ENCODE measurements around the gene DCAKD. TPM values are rescaled to one million over a fixed set of nuclear protein-coding genes. Genes with fewer than 3 reads are reported as not detected.

Gene DCAKD
- total RNA-seq, 1 experiment from 2014 or later: 31.9 TPM

GRCh38 chr17:45077643-45078042, 26.2 kb upstream of the DCAKD start:
- Histone ChIP-seq H3K27ac (ENCODE audit: low read depth, low read length) (no peak overlapping the region), H2AFZ (ENCODE audit: low read depth, low read length, poor library complexity, severe bottlenecking) (no peak overlapping the region), H3K4me1 (ENCODE audit: control insufficient read depth in 1 of 2, insufficient read depth in 2 of 2, low read length in 2 of 2) (peaks cover 0 to 13% of the 10 kb centered on the region in 2 experiments; a peak in 3 of 4 replicates), H3K9me3 (ENCODE audit: control insufficient read depth in 1 of 2, insufficient read depth in 1 of 2, low read depth in 1 of 2, low read length in 2 of 2) (no peaks in the 10 kb centered on the region), H3K4me2 (ENCODE audit: low read length) (no peak overlapping the region), H3K9ac (ENCODE audit: low read length) (no peak overlapping the region), H4K20me1 (ENCODE audit: insufficient read depth) (no peaks in the 10 kb centered on the region; the same call in 1 of the 2 replicates), H3K4me3 (replicated peaks in 1 of 2; ENCODE audit: low read depth in 1 of 2, low read length in 2 of 2) (no peak overlapping the region), H3K36me3 (ENCODE audit: control insufficient read depth in 1 of 2, insufficient read depth in 2 of 2, low read length in 2 of 2) (peaks cover 4 to 26% of the 10 kb centered on the region in 2 experiments; a peak in 2 of 4 replicates), H3K27me3 (ENCODE audit: insufficient read depth, low read length) (no peaks in the 10 kb centered on the region), H3K9me2 (ENCODE audit: insufficient read depth) (no peaks in the 10 kb centered on the region), H3K79me2 (ENCODE audit: insufficient read depth, low read length) (peaks cover 88% of the 10 kb centered on the region)
- no peak for TF ChIP-seq TCF7L2 (IDR thresholded peaks at IDR 0.05; ENCODE audit: borderline replicate concordance, extremely low read depth, insufficient read depth, insufficient read length)
- no TSS peak for BruUV-seq (replicated peaks)
- CTCF ChIA-PET: no interaction called here
- POLR2A ChIA-PET: no interaction called here
- ATAC-seq (no peak), DNase-seq (ENCODE audit: low read depth, low spot score) (no peak)
- RAD21 ChIA-PET (ENCODE audit: low non-redundant PET in 1 of 2, low total read pairs in 2 of 2, uncharacterized antibody in 2 of 2, unreplicated experiment in 2 of 2): no interaction called here
- intact Hi-C loops (cut with micrococcal nuclease): no loop called here

GRCh38 chr17:45073414-45074070, 22.1 kb upstream of the DCAKD start:
- intact Hi-C loops (cut with micrococcal nuclease): no loop called here
- CTCF ChIA-PET: no interaction called here
- TF ChIP-seq YY1 (IDR thresholded peaks at IDR 0.05; ENCODE audit: extremely low read depth, insufficient replicate concordance, low read depth, low read length) (no peak), EGR1 (IDR thresholded peaks at IDR 0.05; ENCODE audit: low read depth) (no peak), CTCF (IDR thresholded peaks at IDR 0.05 in 2 of 3, conservative IDR thresholded peaks at IDR 0.05 in 1 of 3; ENCODE audit: borderline replicate concordance in 1 of 3, insufficient read depth in 1 of 3, low read depth in 2 of 3, low read length in 2 of 3) (no peak), FOSL1 (IDR thresholded peaks at IDR 0.05; ENCODE audit: low read depth) (no peak), JUND (IDR thresholded peaks at IDR 0.05) (no peak), SP1 (IDR thresholded peaks at IDR 0.05; ENCODE audit: low read depth) (no peak), POLR2A (IDR thresholded peaks at IDR 0.05; ENCODE audit: borderline replicate concordance, extremely low read depth, insufficient read depth, insufficient read length) (no peak), ATF3 (IDR thresholded peaks at IDR 0.05) (no peak), ZNF274 (IDR thresholded peaks at IDR 0.05; ENCODE audit: low read depth, low read length) (no peak), CBX3 (IDR thresholded peaks at IDR 0.05; ENCODE audit: low read depth) (no peak), CEBPB (IDR thresholded peaks at IDR 0.05; ENCODE audit: low read depth) (no peak), ZFX (IDR thresholded peaks at IDR 0.05) (no peak), POLR2AphosphoS5 (IDR thresholded peaks at IDR 0.05; ENCODE audit: low read depth, low read length) (no peak), EZH2 (IDR thresholded peaks at IDR 0.05) (no peak), ELF1 (IDR thresholded peaks at IDR 0.05; ENCODE audit: borderline replicate concordance, low read depth) (no peak), SRF (IDR thresholded peaks at IDR 0.05; ENCODE audit: low read depth) (no peak)

More at GRCh38 chr17:45073414-45074070, 22.1 kb upstream of the DCAKD start:
- Histone ChIP-seq H2AFZ (ENCODE audit: low read depth, low read length, poor library complexity, severe bottlenecking) (no peak overlapping the region), H3K4me2 (ENCODE audit: low read length) (no peak overlapping the region), H3K27ac (ENCODE audit: low read depth, low read length) (no peak overlapping the region), H3K9me2 (ENCODE audit: insufficient read depth) (no peaks in the 10 kb centered on the region), H3K4me1 (ENCODE audit: control insufficient read depth in 1 of 2, insufficient read depth in 2 of 2, low read length in 2 of 2) (peaks cover 0 to 13% of the 10 kb centered on the region in 2 experiments; a peak in 3 of 4 replicates), H3K27me3 (ENCODE audit: insufficient read depth, low read length) (no peaks in the 10 kb centered on the region), H3K36me3 (ENCODE audit: control insufficient read depth in 1 of 2, insufficient read depth in 2 of 2, low read length in 2 of 2) (peaks cover 6 to 17% of the 10 kb centered on the region in 2 experiments; a peak in 2 of 4 replicates), H3K9me3 (ENCODE audit: control insufficient read depth in 1 of 2, insufficient read depth in 1 of 2, low read depth in 1 of 2, low read length in 2 of 2) (no peaks in the 10 kb centered on the region), H3K79me2 (ENCODE audit: insufficient read depth, low read length) (peaks cover 92% of the 10 kb centered on the region), H4K20me1 (ENCODE audit: insufficient read depth) (no peaks in the 10 kb centered on the region; the same call in 1 of the 2 replicates), H3K9ac (ENCODE audit: low read length) (no peak overlapping the region), H3K4me3 (replicated peaks in 1 of 2; ENCODE audit: low read depth in 1 of 2, low read length in 2 of 2) (no peak overlapping the region)
- POLR2A ChIA-PET: interaction anchor here (1.0 kb wide), 1 partner anchor 13 kb away, joined by 4 read pairs; the partner anchor contains the start of gene NMT1
- ATAC-seq (no peak), DNase-seq (ENCODE audit: low read depth, low spot score) (no peak)
- BruUV-seq (replicated peaks): no TSS peak
- RAD21 ChIA-PET (ENCODE audit: low non-redundant PET in 1 of 2, low total read pairs in 2 of 2, uncharacterized antibody in 2 of 2, unreplicated experiment in 2 of 2): no interaction called here
